HG02642 (cell line): ENCODE measurements around the gene PURA.

Experiments
- ATAC-seq: cut with Tn5 transposase; IDR thresholded peaks from one replicate; pipeline ENCODE4 v1.9.1; 2021; ENCODE audit warnings: mild to moderate bottlenecking; ENCODE audit not compliant: unreplicated experiment, poor library complexity

The PURA gene

DNA sequence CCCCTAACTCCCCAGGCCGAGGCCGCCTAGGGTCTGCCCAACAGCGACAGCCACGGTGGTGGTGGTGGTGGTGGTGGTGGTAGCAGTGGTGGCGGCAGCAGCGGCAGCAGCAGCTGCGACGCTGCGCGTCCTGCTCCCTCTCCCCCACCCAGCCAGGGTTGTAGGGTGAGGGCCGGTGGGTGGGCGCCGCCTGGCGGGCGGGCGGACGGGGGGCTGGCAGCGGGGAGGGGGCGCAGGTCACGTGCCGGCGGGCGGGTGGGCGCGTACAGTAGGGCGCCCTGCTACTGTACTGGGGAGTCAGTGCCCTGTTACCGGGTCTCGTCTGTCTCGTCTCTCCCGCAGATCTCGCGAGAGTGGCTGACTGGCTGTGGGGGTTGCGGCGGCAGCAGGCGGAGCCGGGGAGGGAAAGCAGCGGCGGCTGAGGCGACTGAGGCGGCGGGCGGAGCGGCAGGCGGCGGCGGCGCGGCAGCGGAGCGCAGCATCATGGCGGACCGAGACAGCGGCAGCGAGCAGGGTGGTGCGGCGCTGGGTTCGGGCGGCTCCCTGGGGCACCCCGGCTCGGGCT lies at the start of gene PURA:
Gene PURA, plus strand, starts transcription at position 411 of the 565 bp plus-strand sequence. Its CDS starts 73 bp downstream, at position 484.
- peak; percentile 92 for ATAC-seq

DNA sequence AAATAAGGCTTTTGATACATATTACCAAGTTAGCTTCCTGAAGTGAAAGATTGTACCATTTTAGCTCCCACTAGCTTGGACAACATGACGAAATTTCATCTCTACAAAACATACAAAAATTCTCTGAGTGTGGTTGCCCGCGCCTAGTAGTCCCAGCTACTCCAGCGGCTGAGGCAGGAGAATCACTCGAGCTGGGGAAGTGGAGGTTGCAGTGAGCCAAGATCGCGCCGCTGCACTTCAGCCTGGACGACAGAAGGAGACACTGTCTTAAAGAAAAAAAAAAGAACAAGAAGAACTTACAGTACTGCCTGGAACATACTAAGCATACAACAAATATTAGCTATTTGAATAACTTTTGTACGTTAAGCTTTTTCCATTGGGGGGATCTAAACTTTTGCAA lies 41.1 kb upstream of the PURA start:
- ATAC-seq: no peak

DNA sequence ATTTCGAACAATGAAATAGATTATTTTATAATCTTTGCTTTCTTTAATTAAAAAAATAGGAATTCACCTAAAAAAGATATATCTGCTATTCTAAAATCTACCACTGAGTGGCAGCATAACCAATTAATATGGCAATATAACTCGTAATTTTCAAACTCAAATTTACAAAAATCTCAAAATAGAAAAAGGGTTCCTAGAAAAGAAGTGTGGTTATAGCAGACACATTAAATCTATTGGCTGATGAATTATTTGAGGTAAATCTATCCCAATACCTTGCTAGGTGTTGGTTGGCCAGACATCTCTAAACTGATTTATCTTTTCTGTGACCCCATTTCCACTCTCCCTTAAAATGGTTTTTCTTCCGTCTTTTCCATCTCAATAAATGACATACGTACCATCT lies 40.6 kb upstream of the PURA start:
- ATAC-seq: no peak

DNA sequence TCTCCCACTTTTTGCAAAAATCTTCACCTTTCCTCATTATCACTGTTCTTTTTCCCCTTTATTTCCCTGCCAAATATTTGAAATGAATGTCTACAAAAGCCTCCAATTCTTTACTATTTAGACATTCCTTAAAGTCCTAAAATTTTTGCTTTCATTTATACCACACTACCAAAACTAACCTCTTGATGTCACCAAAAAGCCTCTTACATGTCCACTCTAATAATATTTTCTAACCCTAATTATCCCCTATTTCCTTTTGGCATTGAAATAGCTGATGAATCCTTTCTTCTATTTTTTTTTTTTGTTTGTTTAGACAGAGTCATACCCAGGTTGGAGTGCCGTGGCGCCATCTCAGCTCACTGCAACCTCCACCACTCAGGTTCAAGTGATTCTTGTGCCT lies 38.5 kb upstream of the PURA start:
- no peak for ATAC-seq

DNA sequence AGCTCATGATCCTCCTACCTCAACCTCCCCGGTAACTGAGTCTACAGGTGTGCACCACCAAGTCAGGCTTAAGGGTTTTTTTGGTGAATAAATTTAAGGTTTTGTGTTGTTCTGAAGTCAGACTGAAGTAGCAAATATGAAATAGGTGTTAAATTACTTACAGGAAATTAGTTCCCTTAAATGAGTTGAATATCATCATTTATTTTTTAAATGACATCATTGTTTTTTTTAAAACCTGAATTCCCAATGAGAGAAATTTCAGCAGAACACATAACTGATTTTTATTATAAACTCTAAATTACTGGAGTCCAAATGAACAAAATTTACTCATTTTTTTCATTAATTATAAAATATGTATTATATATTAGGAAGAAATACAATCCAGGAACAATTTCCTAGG lies 37.8 kb upstream of the PURA start:
- no peak for ATAC-seq

DNA sequence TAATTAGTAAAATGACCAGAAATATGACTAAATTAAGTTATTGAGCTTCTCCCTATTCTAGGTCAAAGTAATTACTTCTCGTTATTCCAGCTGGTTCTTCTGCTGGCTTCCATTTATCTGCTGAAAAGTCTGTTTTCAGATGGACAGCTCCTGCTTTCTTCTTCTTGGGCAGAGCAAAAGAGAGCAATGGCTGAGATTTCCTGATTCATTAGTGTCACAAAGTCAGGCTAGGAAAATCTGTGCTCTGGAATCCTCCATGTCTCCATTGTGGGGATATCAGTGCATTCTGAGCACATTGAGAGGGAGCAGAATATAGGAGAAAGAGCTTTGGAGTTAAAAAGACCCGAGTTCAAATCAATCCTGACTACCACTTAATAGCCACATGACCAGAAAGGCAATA lies 37.1 kb upstream of the PURA start:
- no peak for ATAC-seq

DNA sequence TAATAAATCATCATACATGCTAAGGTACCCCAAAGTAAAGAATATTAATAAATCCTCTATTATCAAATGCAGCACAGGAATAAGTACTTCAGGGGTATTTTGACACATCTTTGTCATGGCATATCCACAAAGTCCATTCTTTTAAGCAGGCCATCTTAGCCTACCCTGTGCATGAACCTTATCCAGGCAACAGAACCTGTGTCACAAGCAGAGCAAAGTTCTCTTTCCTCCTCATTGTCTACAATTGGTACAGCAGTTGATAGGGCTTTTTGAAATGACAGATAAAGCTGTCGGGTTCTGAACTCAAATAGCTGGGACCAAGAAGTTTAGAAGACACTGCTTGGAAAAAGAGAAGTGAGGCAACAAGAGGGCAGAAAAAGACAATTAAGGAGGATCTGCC lies 30.8 kb upstream of the PURA start:
- no peak for ATAC-seq

DNA sequence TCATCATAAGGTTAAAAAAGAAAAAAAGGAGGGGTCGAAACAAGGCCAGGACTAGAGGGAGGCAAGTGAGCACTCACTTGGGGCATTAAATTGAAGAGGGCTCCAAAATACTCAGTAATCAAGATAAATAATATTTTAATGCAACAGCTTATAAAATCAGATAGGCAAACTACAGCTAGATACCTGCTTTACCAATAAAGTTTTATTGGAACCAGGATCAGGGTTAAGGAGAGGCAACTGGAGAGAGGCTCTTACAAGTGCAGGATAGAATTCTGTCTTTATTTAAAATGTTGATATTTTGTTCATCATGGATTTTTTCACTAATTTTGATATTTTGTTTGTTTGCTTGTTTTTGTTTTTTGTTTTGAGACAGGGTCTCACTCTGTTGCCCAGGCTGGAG lies 30.3 kb upstream of the PURA start:
- ATAC-seq: no peak

DNA sequence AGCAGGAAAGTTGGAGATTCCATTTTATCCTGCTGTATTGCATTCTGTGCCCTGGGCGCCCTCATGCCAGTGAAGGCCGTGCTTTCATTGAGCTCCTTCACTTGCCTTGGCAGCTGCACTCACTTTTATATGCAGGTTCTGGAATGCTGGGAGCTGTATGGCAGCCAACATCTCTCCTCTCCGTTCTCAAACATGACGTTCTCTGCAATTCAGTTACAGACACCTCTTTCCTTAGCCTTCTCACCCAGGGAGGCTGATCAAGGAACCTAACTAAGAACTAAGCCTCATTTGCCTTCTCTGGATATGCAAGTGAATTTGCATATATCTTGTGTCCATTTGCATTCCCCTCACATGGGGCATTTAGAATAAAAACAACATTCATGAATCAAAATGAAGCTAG lies 29.4 kb upstream of the PURA start:
- ATAC-seq: no peak

DNA sequence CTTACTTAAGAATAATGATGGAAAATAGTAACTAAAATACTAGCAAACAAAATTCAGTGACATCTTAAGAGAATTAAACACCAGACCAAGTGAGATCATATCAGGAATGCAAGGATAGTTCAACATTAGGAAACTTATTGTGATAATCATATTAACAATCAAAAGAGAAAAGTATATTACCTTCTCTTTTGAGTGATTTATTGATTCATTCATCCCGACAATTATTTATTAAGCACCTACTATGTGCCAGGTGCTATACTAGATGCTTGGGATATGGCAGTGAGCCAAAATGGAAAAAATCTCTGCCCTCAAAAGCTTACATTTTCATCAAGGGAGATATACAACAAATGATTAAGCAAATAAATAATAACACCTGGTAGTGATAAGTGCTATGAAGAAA lies 23.7 kb upstream of the PURA start:
- ATAC-seq: no peak

DNA sequence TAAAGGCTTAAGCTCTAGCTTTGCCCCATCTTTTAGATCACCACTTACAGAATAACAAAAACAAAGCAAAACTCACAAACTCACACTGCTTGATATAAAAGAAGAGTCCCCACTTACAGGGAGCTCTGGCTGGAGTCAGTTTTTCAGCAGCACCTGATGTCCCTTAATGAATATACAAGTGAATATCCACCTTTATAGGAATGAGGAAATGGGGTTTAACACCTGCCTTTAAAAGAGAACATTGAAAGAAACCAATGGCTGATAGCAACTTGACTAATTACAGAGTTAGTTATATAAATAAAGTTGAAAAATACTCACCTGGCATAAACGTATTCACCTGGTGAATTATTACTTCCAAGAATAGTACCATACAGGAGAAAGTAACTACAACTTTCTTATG lies 20.7 kb upstream of the PURA start:
- ATAC-seq: no peak

DNA sequence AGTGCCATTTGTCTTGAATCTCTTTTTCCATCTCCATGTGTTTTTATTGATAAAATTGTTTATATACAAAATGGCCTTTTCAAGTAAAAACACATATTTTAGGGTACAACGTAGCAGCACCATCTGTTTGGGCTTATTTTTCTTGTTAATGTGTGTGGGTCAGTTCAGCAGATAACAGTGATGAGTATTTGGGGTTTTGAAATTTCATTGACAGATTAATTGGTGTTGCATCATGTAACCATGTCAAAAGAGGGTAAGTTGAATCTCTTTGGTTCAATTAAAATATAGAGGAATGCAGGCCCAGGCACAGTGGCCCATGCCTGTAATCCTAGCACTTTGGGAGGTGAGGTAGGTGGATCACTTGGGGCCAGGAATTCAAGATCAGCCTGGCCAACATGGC lies 20.0 kb upstream of the PURA start:
- no peak for ATAC-seq

DNA sequence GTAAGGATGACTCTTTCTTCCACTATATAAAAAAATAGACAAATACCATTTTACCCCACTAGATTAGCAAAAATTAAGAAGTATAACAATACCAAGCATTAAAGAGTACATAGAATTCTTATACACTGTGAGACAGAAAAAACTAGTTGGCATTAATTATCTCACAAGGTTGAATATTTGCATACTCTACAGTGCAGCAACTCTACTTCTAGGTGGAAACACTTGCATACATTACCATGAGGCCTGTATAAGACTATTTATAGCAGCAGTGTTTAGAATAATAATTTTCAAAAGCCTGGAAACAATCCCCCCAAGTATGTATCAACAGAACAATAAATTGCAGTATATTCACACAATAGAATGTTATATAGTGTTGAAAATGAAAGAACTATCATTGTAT lies 19.0 kb upstream of the PURA start:
- ATAC-seq: no peak

DNA sequence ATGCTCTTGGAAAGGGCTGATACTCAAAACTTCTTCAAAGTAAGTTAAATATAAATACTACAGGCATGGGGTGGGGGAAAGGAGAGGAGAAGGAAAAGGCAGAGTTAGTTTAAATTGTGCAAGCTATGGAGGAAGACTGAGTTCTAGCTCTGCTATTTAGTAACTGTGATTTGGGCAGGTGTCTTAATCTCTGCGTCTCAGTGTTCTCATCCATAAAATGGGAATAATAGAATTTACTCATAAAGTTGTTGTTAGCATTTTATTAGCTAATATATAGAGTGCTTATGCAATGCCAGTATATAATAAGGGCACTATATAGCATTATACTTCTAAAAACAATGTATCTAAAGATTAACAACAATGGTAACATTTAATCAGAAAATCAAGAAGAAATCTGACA lies 12.7 kb upstream of the PURA start:
- ATAC-seq: no peak

DNA sequence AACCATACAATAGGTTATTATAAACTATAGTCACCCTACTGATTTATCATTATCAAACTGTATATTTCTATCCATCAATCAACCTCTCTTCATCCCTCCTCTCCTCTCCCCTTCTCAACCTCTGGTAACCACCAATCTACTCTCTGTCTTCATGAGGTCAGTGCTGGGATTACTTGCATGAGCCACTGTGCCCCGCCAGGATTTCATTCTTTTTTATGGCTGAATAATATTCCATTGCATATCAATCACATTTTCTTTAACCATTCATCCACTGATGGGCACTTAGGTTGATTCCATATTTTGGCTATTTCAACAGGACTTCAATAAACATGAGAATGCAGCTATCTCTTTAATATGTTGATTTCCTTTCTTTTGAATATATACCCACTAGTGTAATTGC lies 10.8 kb upstream of the PURA start:
- no peak for ATAC-seq

DNA sequence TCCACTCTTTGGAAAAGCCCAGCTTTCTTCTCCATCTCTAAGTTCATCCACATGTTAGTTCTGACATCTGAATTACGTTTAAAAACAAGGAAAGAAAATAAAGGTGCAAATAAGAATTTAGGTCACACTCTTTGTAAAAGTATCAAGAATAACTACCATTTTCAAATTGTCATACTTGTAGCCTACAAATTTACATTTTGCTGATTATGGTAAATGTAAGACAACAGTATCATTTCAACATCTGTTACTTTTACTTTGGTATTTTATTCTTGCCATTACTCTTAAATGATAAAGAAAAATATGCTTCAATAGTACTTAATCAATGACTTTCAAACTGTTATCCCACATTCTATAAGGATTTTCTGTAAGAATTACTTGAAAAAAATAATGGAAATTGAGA lies 9.8 kb upstream of the PURA start:
- ATAC-seq: no peak

DNA sequence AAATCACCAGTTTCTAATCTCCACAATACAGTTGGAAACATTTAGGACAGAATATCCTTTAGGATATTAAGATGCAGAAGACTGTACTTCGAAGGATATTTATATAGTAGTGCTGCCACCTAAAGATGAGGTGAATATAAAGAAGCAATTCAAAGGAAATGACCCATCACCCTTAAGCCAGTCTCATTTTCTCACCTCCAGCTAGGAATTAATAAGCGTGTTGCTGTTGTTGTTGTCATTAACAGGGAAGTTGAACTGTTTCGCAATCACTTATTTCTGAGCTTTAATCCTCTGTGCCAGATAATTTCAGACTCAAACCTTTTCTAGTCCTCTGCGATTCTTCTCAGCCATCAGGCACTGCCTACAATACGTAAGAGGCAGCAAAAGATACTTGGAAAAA lies 7.8 kb upstream of the PURA start:
- no peak for ATAC-seq

DNA sequence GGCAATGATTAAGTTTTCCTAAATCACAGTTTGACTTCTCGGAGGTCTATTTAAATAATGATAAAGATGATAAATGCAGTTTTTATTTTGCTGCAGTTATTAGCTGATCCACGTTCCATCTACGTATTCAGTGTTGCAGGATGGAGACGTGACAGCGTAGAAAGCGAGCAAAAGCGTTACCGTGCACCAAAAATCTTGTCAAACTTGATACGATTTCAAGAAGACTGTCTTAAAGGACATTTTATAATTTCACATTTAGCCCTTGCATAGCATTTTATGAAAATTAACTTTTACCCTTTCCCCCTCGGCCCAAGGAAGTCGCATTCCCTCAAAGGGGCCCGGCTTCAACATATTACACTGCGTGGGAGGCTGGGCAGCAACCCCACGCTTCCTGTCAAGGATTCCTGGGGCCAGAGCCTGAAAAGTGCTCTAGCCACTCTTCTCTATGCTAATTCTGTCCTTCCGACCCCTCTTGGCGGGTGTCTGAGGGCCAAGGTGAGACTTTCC lies 7.1 kb upstream of the PURA start:
- no peak for ATAC-seq

DNA sequence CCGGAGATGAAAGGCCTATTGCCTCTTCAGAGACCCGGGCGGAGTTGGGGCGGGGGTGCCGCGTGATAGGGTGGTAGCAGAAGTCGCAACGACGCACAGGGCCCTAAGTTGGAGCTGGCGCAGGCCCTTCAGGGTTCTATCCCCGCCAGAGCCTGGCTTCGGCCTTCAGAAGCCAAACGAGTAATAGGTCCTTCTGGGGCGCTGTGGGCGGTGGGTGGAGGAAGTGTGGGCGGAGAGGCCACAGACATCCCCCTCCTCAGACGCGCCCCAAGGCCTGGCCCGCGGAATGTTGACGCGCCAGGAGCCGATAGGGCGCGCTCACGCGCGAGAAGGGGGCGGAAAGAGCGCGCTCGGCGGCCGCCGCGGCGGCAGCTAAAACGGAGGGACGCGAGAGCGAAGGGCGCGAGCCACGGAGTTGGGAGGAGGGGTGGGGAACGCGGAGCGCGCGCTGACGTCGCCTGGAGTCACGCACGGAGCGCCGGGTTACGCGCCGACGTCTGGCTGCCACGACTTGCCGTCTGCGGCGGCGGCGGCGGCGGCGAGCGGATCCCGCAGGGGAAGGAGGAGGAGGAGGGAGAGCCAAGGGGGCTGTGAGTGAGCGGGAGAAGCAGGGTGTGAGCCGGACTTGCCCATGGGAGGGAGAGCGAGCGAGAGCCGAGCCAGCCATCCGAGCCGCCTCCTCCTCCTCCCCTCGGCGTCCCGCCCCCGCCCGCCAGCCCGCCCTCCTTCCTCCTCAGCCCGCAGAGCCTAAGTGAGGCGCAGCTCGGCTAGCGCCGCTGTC lies 6.4 kb upstream of the PURA start:
- ATAC-seq: peak; percentile 91

DNA sequence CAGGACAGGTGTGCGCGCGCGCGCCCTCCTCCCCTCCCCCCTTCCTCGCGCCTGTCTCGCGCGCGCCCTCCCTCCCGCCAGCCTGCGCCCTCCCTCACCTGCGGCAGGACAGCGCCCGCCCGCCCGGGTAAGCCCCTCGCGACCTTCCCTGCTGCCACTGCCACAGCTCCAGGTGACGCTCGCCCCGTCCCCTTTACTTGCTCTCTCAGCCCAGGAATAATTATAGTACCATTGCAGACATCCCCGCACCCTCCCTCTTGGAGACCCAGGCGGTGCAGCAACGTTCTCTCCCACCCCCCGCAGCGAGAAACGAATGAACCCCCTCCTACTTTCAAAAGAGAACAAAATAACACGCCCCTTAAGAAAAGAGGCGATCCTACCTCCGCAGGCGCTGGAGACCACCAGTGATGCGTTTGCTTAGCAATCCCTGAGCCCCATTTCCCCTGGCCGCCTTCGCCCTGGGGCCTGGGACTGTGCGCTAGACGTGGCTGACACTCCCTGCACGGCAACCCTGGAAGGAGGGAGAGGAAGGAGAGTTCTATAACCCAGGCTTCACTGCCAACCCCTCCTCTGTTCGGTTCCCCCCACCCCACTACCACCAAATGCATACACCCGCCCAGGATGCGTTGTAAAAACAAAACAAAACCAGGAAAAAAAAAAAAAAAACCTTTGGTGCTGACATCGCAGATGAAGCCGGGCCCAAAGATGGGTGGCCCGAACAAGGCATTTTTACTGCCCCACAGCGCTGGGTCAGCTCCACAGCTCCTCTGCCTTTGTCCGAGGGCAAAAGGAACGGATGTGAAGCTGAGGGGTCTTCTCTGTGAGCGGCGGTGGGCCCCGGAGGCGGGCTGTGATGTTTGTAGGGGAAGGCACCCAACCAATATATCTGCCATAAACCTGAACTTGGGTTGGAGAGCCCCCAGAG lies 5.6 kb upstream of the PURA start:
- ATAC-seq: no peak
